NT2/D1 (cell line): ENCODE measurements around the gene TBL1XR1.
"Not testable (repeated sequence)": the region's sequence is repeated elsewhere in the genome, so short reads cannot be mapped to it uniquely, and the experiment has no call there.

ENCODE experiments used
- DNase-seq: peaks from one replicate; pipeline ENCODE4 v3.0.0-alpha.2; 2011; ENCODE audit warnings: low read depth, low spot score
- H3K27me3 ChIP-seq: 2 replicates; pipeline ENCODE4 v1.6.0; 2011; ENCODE audit warnings: mild to moderate bottlenecking; ENCODE audit not compliant: insufficient read length, insufficient read depth
- H3K36me3 ChIP-seq: 2 replicates; pipeline ENCODE4 v1.6.1; 2011; ENCODE audit warnings: mild to moderate bottlenecking, low read length, mixed read lengths; ENCODE audit not compliant: insufficient read depth, insufficient read length
- H3K4me1 ChIP-seq: 2 replicates; pipeline ENCODE4 v1.5.1; 2011; ENCODE audit not compliant: insufficient read depth, insufficient read length
- H3K4me3 ChIP-seq: 2 replicates; pipeline ENCODE4 v1.5.1; 2011; ENCODE audit warnings: low read depth; ENCODE audit not compliant: insufficient read length
- H3K9ac ChIP-seq: 2 replicates; pipeline ENCODE4 v1.6.0; 2011; ENCODE audit warnings: low read depth; ENCODE audit not compliant: insufficient read length
- H3K9me3 ChIP-seq: 2 replicates; pipeline ENCODE4 v1.5.1; 2011; ENCODE audit warnings: mild to moderate bottlenecking, low read length; ENCODE audit not compliant: insufficient read depth
- SUZ12 ChIP-seq: IDR thresholded peaks from 2 replicates; pipeline ENCODE4 v1.6.1; 2011; ENCODE audit not compliant: insufficient read length, insufficient read depth; ENCODE audit errors: extremely low read depth
- YY1 ChIP-seq: IDR thresholded peaks from 2 replicates; pipeline ENCODE4 v1.6.1; 2011; ENCODE audit not compliant: insufficient read length, insufficient read depth
- ZNF274 ChIP-seq: IDR thresholded peaks from 2 replicates; pipeline ENCODE4 v1.6.1; 2011; ENCODE audit warnings: mild to moderate bottlenecking, low read depth, low read length

The TBL1XR1 gene

GRCh38 chr3:177208223-177208622 lies 10.9 kb upstream of the TBL1XR1 start:
- no peaks in the 10 kb centered on the region for H3K27me3 ChIP-seq
- H3K9me3 ChIP-seq = peaks cover 23% of the 10 kb centered on the region; the same call in 1 of the 2 replicates
- no peaks in the 10 kb centered on the region for H3K4me1 ChIP-seq
- TF ChIP-seq YY1 (no peak), ZNF274 (no peak)
- H3K4me3 ChIP-seq = no peak overlapping the region
- DNase-seq = no peak
- no peaks in the 10 kb centered on the region for H3K36me3 ChIP-seq
- H3K9ac ChIP-seq = no peak overlapping the region

- no peak for DNase-seq
- Histone ChIP-seq H3K4me3 (no peak overlapping the region), H3K9me3 (peaks cover 23% of the 10 kb centered on the region; the same call in 1 of the 2 replicates), H3K27me3 (no peaks in the 10 kb centered on the region), H3K4me1 (no peaks in the 10 kb centered on the region), H3K36me3 (no peaks in the 10 kb centered on the region), H3K9ac (no peak overlapping the region)
- no peak for TF ChIP-seq SUZ12
Measured at GRCh38 chr3:177206936-177207335, 9.7 kb upstream of the TBL1XR1 start.

GRCh38 chr3:177203689-177204395 lies 6.6 kb upstream of the TBL1XR1 start:
- no peaks in the 10 kb centered on the region for H3K36me3 ChIP-seq
- H3K27me3 ChIP-seq = no peaks in the 10 kb centered on the region
- TF ChIP-seq ZNF274 = no peak
- TF ChIP-seq SUZ12 = no peak
- DNase-seq = no peak
- H3K4me3 ChIP-seq = no peak overlapping the region
- H3K9ac ChIP-seq = no peak overlapping the region
- H3K4me1 ChIP-seq = no peaks in the 10 kb centered on the region
- peaks cover 23% of the 10 kb centered on the region; the same call in 1 of the 2 replicates for H3K9me3 ChIP-seq

- H3K4me1 ChIP-seq, H3K27me3 ChIP-seq, H3K9ac ChIP-seq, H3K36me3 ChIP-seq, DNase-seq, H3K4me3 ChIP-seq: not testable (repeated sequence)
- peaks cover 23% of the 10 kb centered on the region; the same call in 1 of the 2 replicates for H3K9me3 ChIP-seq
Measured at GRCh38 chr3:177203016-177203415, 5.7 kb upstream of the TBL1XR1 start.

- no peak for DNase-seq
Measured at GRCh38 chr3:177201700-177202397, 4.6 kb upstream of the TBL1XR1 start.

GRCh38 chr3:177199206-177199760 lies 2.0 kb upstream of the TBL1XR1 start:
- Histone ChIP-seq H3K36me3 (no peaks in the 10 kb centered on the region), H3K27me3 (no peaks in the 10 kb centered on the region), H3K9ac (peak overlapping the region; percentile 21), H3K4me1 (no peaks in the 10 kb centered on the region), H3K9me3 (peaks cover 10% of the 10 kb centered on the region; the same call in 1 of the 2 replicates), H3K4me3 (no peak overlapping the region)
- no peak for TF ChIP-seq ZNF274
- TF ChIP-seq YY1 = no peak
- TF ChIP-seq SUZ12 = no peak
- DNase-seq = no peak

More at GRCh38 chr3:177201700-177202397, 4.6 kb upstream of the TBL1XR1 start:
- H3K9me3 ChIP-seq = peaks cover 23% of the 10 kb centered on the region; the same call in 1 of the 2 replicates
- H3K4me1 ChIP-seq = no peaks in the 10 kb centered on the region
- H3K9ac ChIP-seq = no peak overlapping the region
- H3K4me3 ChIP-seq = no peak overlapping the region
- H3K27me3 ChIP-seq = no peaks in the 10 kb centered on the region
- TF ChIP-seq YY1 (no peak), SUZ12 (no peak), ZNF274 (no peak)
- no peaks in the 10 kb centered on the region for H3K36me3 ChIP-seq

GRCh38 chr3:177197727-177198460 lies 612 bp upstream of the TBL1XR1 start:
- H3K4me1 ChIP-seq = no peaks in the 10 kb centered on the region
- no peak for DNase-seq
- peaks cover 9% of the 10 kb centered on the region for H3K36me3 ChIP-seq
- H3K9me3 ChIP-seq = no peaks in the 10 kb centered on the region
- H3K9ac ChIP-seq = peak overlapping the region; percentile 81
- TF ChIP-seq SUZ12 (no peak), YY1 (no peak), ZNF274 (no peak)
- no peaks in the 10 kb centered on the region for H3K27me3 ChIP-seq
- peak overlapping the region; percentile 39 for H3K4me3 ChIP-seq
